CD14-positive monocyte (primary cell): ENCODE data around the gene PDZK1IP1. TPM values are rescaled to one million over a fixed set of nuclear protein-coding genes. Genes with fewer than 3 reads are reported as not detected.

Experiments
- DNase-seq, 3 donors: peaks; one replicate each; pipeline ENCODE4 v3.0.0-alpha.2; 2011 to 2022
- H2AFZ ChIP-seq: 2 replicates; pipeline ENCODE4 v1.6.0; 2012; ENCODE audit warnings: mild to moderate bottlenecking, low read depth, low read length, inconsistent platforms; ENCODE audit not compliant: insufficient read depth, poor library complexity, severe bottlenecking
- H3K27ac ChIP-seq, 2 donors: 1 replicate in 1 of 2; 2 replicates in 1 of 2; pipeline ENCODE4 v1.5.1; 2012 to 2013; ENCODE audit warnings: low read length in 2 of 2, control low read depth in 1 of 2, inconsistent platforms in 1 of 2, low read depth in 1 of 2, mild to moderate bottlenecking in 1 of 2
- H3K27me3 ChIP-seq, 2 donors: one replicate each; pipeline versions ENCODE4 v1.6.0 to v1.6.1; 2011 to 2013; ENCODE audit warnings: low read length in 2 of 2; ENCODE audit not compliant: control insufficient read depth in 2 of 2, insufficient read depth in 2 of 2
- H3K36me3 ChIP-seq, 2 donors: replicated peaks in 1 of 2; 1 replicate in 1 of 2; 2 replicates in 1 of 2; pipeline versions ENCODE4 v1.5.1 to v1.6.1; 2012 to 2013; ENCODE audit warnings: low read length in 2 of 2, control low read depth in 1 of 2, inconsistent platforms in 1 of 2, mild to moderate bottlenecking in 1 of 2; ENCODE audit not compliant: insufficient read depth in 2 of 2, control insufficient read depth in 1 of 2
- H3K4me1 ChIP-seq, 2 donors: 1 replicate in 1 of 2; 2 replicates in 1 of 2; pipeline versions ENCODE4 v1.5.1 to v1.6.1; 2012 to 2013; ENCODE audit warnings: low read length in 2 of 2, control low read depth in 1 of 2, inconsistent platforms in 1 of 2, mild to moderate bottlenecking in 1 of 2, moderate library complexity in 1 of 2; ENCODE audit not compliant: insufficient read depth in 2 of 2, control insufficient read depth in 1 of 2
- H3K4me2 ChIP-seq: replicated peaks from 2 replicates; pipeline ENCODE3; 2012; ENCODE audit warnings: low read length, moderate library complexity, mild to moderate bottlenecking; ENCODE audit not compliant: poor library complexity, severe bottlenecking; ENCODE audit errors: extremely low read depth
- H3K4me3 ChIP-seq, 3 experiments: fragments of 200-600 bp in 1 of 3; sonication (generic) in 1 of 3; replicated peaks in 1 of 3; 1 replicate in 2 of 3; 2 replicates in 1 of 3; pipeline ENCODE4 v1.5.1; 2011 to 2013; ENCODE audit warnings: low read length in 3 of 3, mild to moderate bottlenecking in 3 of 3, control low read depth in 2 of 3, low read depth in 2 of 3, inconsistent platforms in 1 of 3, moderate library complexity in 1 of 3
- H3K79me2 ChIP-seq: 2 replicates; pipeline ENCODE4 v1.6.0; 2012; ENCODE audit warnings: mild to moderate bottlenecking, control low read depth, inconsistent platforms, low read length, moderate library complexity; ENCODE audit not compliant: insufficient read depth
- H3K9ac ChIP-seq: 2 replicates; pipeline ENCODE4 v1.6.0; 2017; ENCODE audit warnings: low read length, mild to moderate bottlenecking; ENCODE audit not compliant: insufficient read depth, poor library complexity, severe bottlenecking
- H3K9me3 ChIP-seq, 2 donors: replicated peaks in 1 of 2; 1 replicate in 1 of 2; 2 replicates in 1 of 2; pipeline versions ENCODE4 v1.5.1 to v1.6.1; 2012 to 2013; ENCODE audit warnings: low read length in 2 of 2, control low read depth in 1 of 2; ENCODE audit not compliant: control insufficient read depth in 1 of 2, insufficient read depth in 1 of 2
- H4K20me1 ChIP-seq: 2 replicates; pipeline ENCODE4 v1.6.0; 2012; ENCODE audit warnings: mild to moderate bottlenecking, low read length, control low read depth, moderate library complexity; ENCODE audit not compliant: insufficient read depth
- H3K27ac Mint-ChIP-seq, 7 donors: one replicate each; pipeline ENCODE4 v1.8.0; 2020; ENCODE audit warnings: mild to moderate bottlenecking in 7 of 7, mixed read lengths in 7 of 7, moderate library complexity in 6 of 7, inconsistent platforms in 2 of 7
- H3K27me3 Mint-ChIP-seq, 3 donors: one replicate each; pipeline ENCODE4 v1.8.0; 2021 to 2022; ENCODE audit warnings: low read depth in 3 of 3, mild to moderate bottlenecking in 3 of 3, mixed read lengths in 3 of 3, moderate library complexity in 3 of 3, inconsistent platforms in 1 of 3
- H3K36me3 Mint-ChIP-seq, 2 donors: one replicate each; pipeline ENCODE4 v1.8.0; 2020; ENCODE audit warnings: mixed read lengths in 2 of 2, inconsistent platforms in 1 of 2, mild to moderate bottlenecking in 1 of 2
- H3K4me1 Mint-ChIP-seq: one replicate; pipeline ENCODE4 v1.8.0; 2020; ENCODE audit warnings: mild to moderate bottlenecking, mixed read lengths
- H3K4me3 Mint-ChIP-seq, 2 donors: one replicate each; pipeline ENCODE4 v1.8.0; 2020; ENCODE audit warnings: mild to moderate bottlenecking in 2 of 2, mixed read lengths in 2 of 2, moderate library complexity in 1 of 2
- H3K9me3 Mint-ChIP-seq, 7 donors: one replicate each; pipeline ENCODE4 v1.8.0; 2020 to 2022; ENCODE audit warnings: mixed read lengths in 7 of 7, mild to moderate bottlenecking in 6 of 7, moderate library complexity in 6 of 7, inconsistent platforms in 2 of 7
- WGBS: methylation state at CpG from one replicate; pipeline ENCODE4 v1.1.5; 2013; ENCODE audit warnings: missing lambda C conversion rate; ENCODE audit not compliant: insufficient coverage; 5-methylcytosine and 5-hydroxymethylcytosine counted together
- intact Hi-C, 2 donors: fragments of 100-400 bp; cut with micrococcal nuclease; formaldehyde crosslinking; loops; one replicate each; pipeline versions ENCODE4 v1.15.0 to v1.15.1; 2023
- polyA plus RNA-seq, 3 donors: library from polyadenylated mRNA; depleted of rRNA in 1 of 3; unstranded in 2 of 3; stranded (reverse) in 1 of 3; fragments of 300-500 nt in 2 of 3; fragments of >200 nt in 1 of 3; fragmentation: Illumina TruSeq in 2 of 3; gene quantifications; 1 replicate in 2 of 3; 2 replicates in 1 of 3; pipeline ENCODE4 v1.2.3, GENCODE V29; 2012 to 2021
- TF ChIP-seq, protein P1 (sequence below): fragments of 200-600 bp; IDR thresholded peaks from one replicate; pipeline ENCODE4 v1.8.0; 2022; ENCODE audit warnings: antibody characterized with exemption, mild to moderate bottlenecking

PDZK1IP1 gene
- polyA plus RNA-seq, 3 donors = 1.4 TPM; not detected in 2

GRCh38 chr1:47213230-47213963, 23.6 kb upstream of the PDZK1IP1 start:
- intact Hi-C loops = no loop called here
- no peaks in the 10 kb centered on the region for H3K36me3 ChIP-seq
- no peak overlapping the region for H3K4me3 ChIP-seq
- H3K9me3 ChIP-seq = no peaks in the 10 kb centered on the region
- no peaks in the 10 kb centered on the region for H3K79me2 ChIP-seq
- Mint-ChIP-seq H3K4me3 (no peak overlapping the region), H3K4me1 (no peaks in the 10 kb centered on the region), H3K36me3 (no peaks in the 10 kb centered on the region), H3K27ac (no peak overlapping the region), H3K27me3 (peaks cover 0 to 2% (median 1%) of the 10 kb centered on the region in 3 donors), H3K9me3 (no peaks in the 10 kb centered on the region)
- H2AFZ ChIP-seq = no peak overlapping the region
- no peak overlapping the region for H3K4me2 ChIP-seq
- H3K27ac ChIP-seq = no peak overlapping the region
- 96% methylated on average over 5 of the region's 11 CpGs for WGBS
- no peak for DNase-seq
- H3K4me1 ChIP-seq = peaks cover 12 to 15% of the 10 kb centered on the region in 2 donors
- no peak overlapping the region for H3K9ac ChIP-seq
- no peaks in the 10 kb centered on the region for H3K27me3 ChIP-seq
- TF ChIP-seq, protein P1, sequence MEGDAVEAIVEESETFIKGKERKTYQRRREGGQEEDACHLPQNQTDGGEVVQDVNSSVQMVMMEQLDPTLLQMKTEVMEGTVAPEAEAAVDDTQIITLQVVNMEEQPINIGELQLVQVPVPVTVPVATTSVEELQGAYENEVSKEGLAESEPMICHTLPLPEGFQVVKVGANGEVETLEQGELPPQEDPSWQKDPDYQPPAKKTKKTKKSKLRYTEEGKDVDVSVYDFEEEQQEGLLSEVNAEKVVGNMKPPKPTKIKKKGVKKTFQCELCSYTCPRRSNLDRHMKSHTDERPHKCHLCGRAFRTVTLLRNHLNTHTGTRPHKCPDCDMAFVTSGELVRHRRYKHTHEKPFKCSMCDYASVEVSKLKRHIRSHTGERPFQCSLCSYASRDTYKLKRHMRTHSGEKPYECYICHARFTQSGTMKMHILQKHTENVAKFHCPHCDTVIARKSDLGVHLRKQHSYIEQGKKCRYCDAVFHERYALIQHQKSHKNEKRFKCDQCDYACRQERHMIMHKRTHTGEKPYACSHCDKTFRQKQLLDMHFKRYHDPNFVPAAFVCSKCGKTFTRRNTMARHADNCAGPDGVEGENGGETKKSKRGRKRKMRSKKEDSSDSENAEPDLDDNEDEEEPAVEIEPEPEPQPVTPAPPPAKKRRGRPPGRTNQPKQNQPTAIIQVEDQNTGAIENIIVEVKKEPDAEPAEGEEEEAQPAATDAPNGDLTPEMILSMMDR = no peak
- H4K20me1 ChIP-seq = no peaks in the 10 kb centered on the region

- Mint-ChIP-seq H3K4me1 (no peaks in the 10 kb centered on the region), H3K27me3 (peaks cover 0 to 2% (median 1%) of the 10 kb centered on the region in 3 donors), H3K27ac (no peak overlapping the region), H3K4me3 (no peak overlapping the region), H3K36me3 (no peaks in the 10 kb centered on the region), H3K9me3 (no peaks in the 10 kb centered on the region)
- Histone ChIP-seq H4K20me1 (no peaks in the 10 kb centered on the region), H2AFZ (no peak overlapping the region), H3K4me3 (no peak overlapping the region), H3K79me2 (no peaks in the 10 kb centered on the region), H3K27ac (no peak overlapping the region), H3K9me3 (no peaks in the 10 kb centered on the region), H3K9ac (no peak overlapping the region), H3K36me3 (no peaks in the 10 kb centered on the region), H3K4me1 (peaks cover 12 to 15% of the 10 kb centered on the region in 2 donors), H3K27me3 (no peaks in the 10 kb centered on the region), H3K4me2 (no peak overlapping the region)
- intact Hi-C loops = no loop called here
- DNase-seq = no peak
- 81% methylated on average over 3 of the region's 4 CpGs for WGBS
- TF ChIP-seq, protein P1 = no peak
Measured at GRCh38 chr1:47212636-47213229, 22.9 kb upstream of the PDZK1IP1 start.
